Natural killer cell (primary cell): ENCODE measurements around the gene NADK. TPM values are rescaled to one million over a fixed set of nuclear protein-coding genes. Genes with fewer than 3 reads are reported as not detected.

Source experiments
- ATAC-seq, 3 donors: fragments of 150-1000 bp in 2 of 3; fragments of 200-7000 bp in 1 of 3; cut with Tn5 transposase; 1 replicate in 1 of 3; 2 replicates in 2 of 3; pipeline ENCODE4 v1.10.0; 2021; ENCODE audit warnings: mild to moderate bottlenecking in 2 of 3, moderate library complexity in 2 of 3
- DNase-seq, 2 donors: peaks; one replicate each; pipeline versions ENCODE4 v3.0.0 to v3.0.0-alpha.2; 2013 to 2021; ENCODE audit warnings: mixed read lengths in 1 of 2
- H3K27ac ChIP-seq: one replicate; pipeline ENCODE4 v1.5.1; 2013; ENCODE audit warnings: mild to moderate bottlenecking, low read length
- H3K27me3 ChIP-seq: one replicate; pipeline ENCODE4 v1.6.1; 2013; ENCODE audit warnings: low read length; ENCODE audit not compliant: control insufficient read depth, insufficient read depth
- H3K36me3 ChIP-seq: one replicate; pipeline ENCODE4 v1.6.1; 2013; ENCODE audit warnings: low read length; ENCODE audit not compliant: control insufficient read depth, insufficient read depth
- H3K4me1 ChIP-seq: one replicate; pipeline ENCODE4 v1.6.1; 2013; ENCODE audit warnings: low read length; ENCODE audit not compliant: control insufficient read depth, insufficient read depth
- H3K4me3 ChIP-seq: one replicate; pipeline ENCODE4 v1.5.1; 2013; ENCODE audit warnings: low read length
- H3K9me3 ChIP-seq: one replicate; pipeline ENCODE4 v1.6.1; 2013; ENCODE audit warnings: low read length; ENCODE audit not compliant: control insufficient read depth, insufficient read depth
- H3K27ac Mint-ChIP-seq, 2 donors: one replicate each; pipeline ENCODE4 v1.8.0; 2022; ENCODE audit warnings: mild to moderate bottlenecking in 2 of 2, mixed read lengths in 2 of 2, moderate library complexity in 1 of 2
- H3K27me3 Mint-ChIP-seq, 2 donors: one replicate each; pipeline ENCODE4 v1.8.0; 2022; ENCODE audit warnings: low read depth in 2 of 2, mixed read lengths in 2 of 2
- H3K36me3 Mint-ChIP-seq: one replicate; pipeline ENCODE4 v1.8.0; 2022; ENCODE audit warnings: mixed read lengths
- H3K4me1 Mint-ChIP-seq, 2 donors: one replicate each; pipeline ENCODE4 v1.8.0; 2022; ENCODE audit warnings: mixed read lengths in 2 of 2
- H3K4me3 Mint-ChIP-seq: one replicate; pipeline ENCODE4 v1.8.0; 2022; ENCODE audit warnings: mild to moderate bottlenecking, moderate library complexity, mixed read lengths
- H3K9me3 Mint-ChIP-seq, 2 donors: one replicate each; pipeline ENCODE4 v1.8.0; 2022; ENCODE audit warnings: mixed read lengths in 2 of 2
- CTCF ChIP-seq: fragments of 200-600 bp; IDR thresholded peaks from one replicate; pipeline ENCODE4 v1.8.0; 2022; ENCODE audit warnings: antibody characterized with exemption
- WGBS: methylation state at CpG from one replicate; pipeline ENCODE4 v1.1.7; 2013; ENCODE audit warnings: missing lambda C conversion rate; ENCODE audit not compliant: insufficient coverage; 5-methylcytosine and 5-hydroxymethylcytosine counted together
- intact Hi-C: fragments of 100-400 bp; cut with micrococcal nuclease; formaldehyde crosslinking; loops from one replicate; pipeline ENCODE4 v1.14.2; 2022
- total RNA-seq, 4 donors: library from RNA; stranded (reverse); fragments of 120-200 nt in 1 of 4; gene quantifications; one replicate each; pipeline versions ENCODE4 v1.2.3 to v1.2.4, GENCODE V29; 2013 to 2022

NADK gene, protein sequence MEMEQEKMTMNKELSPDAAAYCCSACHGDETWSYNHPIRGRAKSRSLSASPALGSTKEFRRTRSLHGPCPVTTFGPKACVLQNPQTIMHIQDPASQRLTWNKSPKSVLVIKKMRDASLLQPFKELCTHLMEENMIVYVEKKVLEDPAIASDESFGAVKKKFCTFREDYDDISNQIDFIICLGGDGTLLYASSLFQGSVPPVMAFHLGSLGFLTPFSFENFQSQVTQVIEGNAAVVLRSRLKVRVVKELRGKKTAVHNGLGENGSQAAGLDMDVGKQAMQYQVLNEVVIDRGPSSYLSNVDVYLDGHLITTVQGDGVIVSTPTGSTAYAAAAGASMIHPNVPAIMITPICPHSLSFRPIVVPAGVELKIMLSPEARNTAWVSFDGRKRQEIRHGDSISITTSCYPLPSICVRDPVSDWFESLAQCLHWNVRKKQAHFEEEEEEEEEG
- 100 to 1,000 TPM in 2 of 3 donors, 10 to 100 TPM in 1; 97.7 to 117 (median 112) TPM for total RNA-seq
- 55.1 TPM for total RNA-seq (2013)

- under 1% methylated on average over 99 of the region's 99 CpGs for WGBS
- H3K4me1 ChIP-seq: peaks cover 56% of the 10 kb centered on the region
- Mint-ChIP-seq H3K27me3 (no peaks in the 10 kb centered on the region), H3K27ac (peak within 1 kb of the TSS; percentile 96 to 97), H3K9me3 (no peaks in the 10 kb centered on the region), H3K36me3 (no peaks in the 10 kb centered on the region), H3K4me1 (peaks cover 54 to 61% of the 10 kb centered on the region in 2 donors), H3K4me3 (peak within 1 kb of the TSS; percentile 89)
- TF ChIP-seq CTCF: no peak
- H3K9me3 ChIP-seq: no peaks in the 10 kb centered on the region
- intact Hi-C loops: no loop called here
- H3K4me3 ChIP-seq: peak within 1 kb of the TSS; percentile 41
- peak within 1 kb of the TSS; percentile 99 for H3K27ac ChIP-seq
- ATAC-seq: peak; percentile 46 to 66 (median 62)
- DNase-seq: peak; percentile 80 to 90
- H3K27me3 ChIP-seq: no peaks in the 10 kb centered on the region
- no peaks in the 10 kb centered on the region for H3K36me3 ChIP-seq
These were observed at the start of gene NADK for GRCh38 chr1:1777950-1778662. Gene NADK, minus strand, starts transcription at chr1:1778470. Its CDS starts 13,064 bp downstream, at chr1:1765406.

DNA sequence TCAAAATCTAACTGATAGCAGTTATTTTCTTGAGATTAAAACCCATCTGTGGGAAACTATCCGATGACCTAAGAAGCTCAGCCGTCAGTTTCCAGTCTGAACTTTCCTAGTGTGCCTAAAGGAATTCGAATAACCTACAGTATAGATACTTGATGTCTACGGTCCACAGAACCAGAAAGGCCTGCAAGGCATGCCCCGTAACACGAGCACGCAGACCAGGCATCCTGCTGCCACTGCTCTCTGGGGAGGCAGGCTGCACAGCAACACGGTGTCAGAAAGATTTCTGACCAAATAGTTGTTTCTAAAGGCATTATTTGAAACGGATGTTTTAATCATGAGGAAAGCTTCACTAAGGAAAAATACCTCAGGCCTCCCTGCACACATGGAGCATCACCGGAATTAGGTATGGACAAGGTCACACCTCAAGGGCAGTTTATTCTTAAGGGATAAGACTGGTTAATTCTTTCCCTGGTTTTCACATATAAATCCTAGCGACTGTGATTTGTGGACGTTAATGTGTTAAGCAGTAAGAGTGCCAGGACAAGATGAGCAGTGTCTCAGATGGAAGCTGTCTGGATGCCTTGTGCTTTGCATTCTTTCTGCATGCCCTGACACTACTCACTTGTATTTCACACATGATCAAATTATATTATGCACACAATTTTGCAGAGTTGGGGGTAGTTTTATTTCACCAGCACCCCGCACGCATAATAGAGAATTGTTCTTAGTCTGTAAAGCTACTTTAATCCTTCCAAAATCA is 49.0 kb upstream of the NADK start:
- ATAC-seq: no peak
- intact Hi-C loops: no loop called here
- H3K4me1 Mint-ChIP-seq: peaks cover 24 to 32% of the 10 kb centered on the region in 2 donors

DNA sequence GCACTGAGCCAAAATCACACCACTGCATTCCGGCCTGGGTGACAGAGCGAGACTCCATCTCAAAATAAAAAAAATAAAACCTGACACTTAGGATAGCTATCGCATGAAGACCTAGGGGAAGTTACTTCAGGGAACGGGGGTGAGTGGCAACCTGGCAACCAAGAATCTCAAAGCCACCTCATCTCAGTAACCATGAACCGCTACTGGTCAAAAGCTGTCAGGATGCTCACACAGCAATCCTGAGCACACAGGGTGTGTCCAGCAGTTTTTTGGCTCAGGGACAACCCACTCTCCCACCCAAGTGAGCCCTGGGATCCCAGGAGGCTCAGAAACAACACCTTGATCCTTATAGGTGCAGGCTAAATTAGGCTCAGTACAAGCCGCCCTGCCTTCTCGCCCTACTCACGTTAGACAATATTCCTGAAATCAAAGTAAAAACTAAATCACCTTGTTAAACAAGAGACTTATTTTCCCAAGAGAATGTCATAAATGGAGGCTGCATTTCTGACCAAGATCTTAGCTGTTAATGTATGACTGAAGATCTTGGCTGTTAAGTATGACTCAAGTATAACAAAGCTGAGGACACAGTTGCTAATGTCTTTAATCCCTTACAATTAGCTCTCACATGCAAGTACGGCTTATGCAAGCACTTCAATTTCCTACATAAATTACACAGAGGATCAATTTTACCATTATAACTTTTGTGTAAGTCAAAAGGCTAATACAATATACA is 48.3 kb upstream of the NADK start:
- Mint-ChIP-seq H3K27ac (peak overlapping the region; percentile 53 to 62), H3K9me3 (no peaks in the 10 kb centered on the region), H3K36me3 (no peaks in the 10 kb centered on the region), H3K27me3 (no peaks in the 10 kb centered on the region), H3K4me1 (peaks cover 20 to 29% of the 10 kb centered on the region in 2 donors), H3K4me3 (no peak overlapping the region)
- Histone ChIP-seq H3K4me3 (no peak overlapping the region), H3K27me3 (no peaks in the 10 kb centered on the region), H3K4me1 (no peaks in the 10 kb centered on the region), H3K27ac (no peak overlapping the region), H3K9me3 (no peaks in the 10 kb centered on the region), H3K36me3 (peaks cover 27% of the 10 kb centered on the region)
- DNase-seq (no peak), ATAC-seq (no peak)
- intact Hi-C loops: no loop called here
- no peak for TF ChIP-seq CTCF
- WGBS: 93% methylated on average over 9 of the region's 9 CpGs

More for the DNA sequence above, 49.0 kb upstream of the NADK start:
- no peak for TF ChIP-seq CTCF
- peak overlapping the region; percentile 62 to 67 for H3K27ac Mint-ChIP-seq
- no peaks in the 10 kb centered on the region for H3K27me3 Mint-ChIP-seq
- peaks cover 25% of the 10 kb centered on the region for H3K36me3 ChIP-seq
- no peak overlapping the region for H3K4me3 Mint-ChIP-seq
- DNase-seq: no peak
- H3K27me3 ChIP-seq: no peaks in the 10 kb centered on the region
- H3K9me3 ChIP-seq: no peaks in the 10 kb centered on the region
- H3K36me3 Mint-ChIP-seq: no peaks in the 10 kb centered on the region
- no peaks in the 10 kb centered on the region for H3K9me3 Mint-ChIP-seq
- H3K4me1 ChIP-seq: no peaks in the 10 kb centered on the region
- no peak overlapping the region for H3K4me3 ChIP-seq
- no peak overlapping the region for H3K27ac ChIP-seq
- 88% methylated on average over 12 of the region's 14 CpGs for WGBS
